HG02852 (cell line): ENCODE data around the gene MYEOV.

Experiments used
- ATAC-seq: cut with Tn5 transposase; IDR thresholded peaks from one replicate; pipeline ENCODE4 v1.9.1; 2021; ENCODE audit warnings: mild to moderate bottlenecking, moderate library complexity; ENCODE audit not compliant: unreplicated experiment

Gene MYEOV

DNA sequence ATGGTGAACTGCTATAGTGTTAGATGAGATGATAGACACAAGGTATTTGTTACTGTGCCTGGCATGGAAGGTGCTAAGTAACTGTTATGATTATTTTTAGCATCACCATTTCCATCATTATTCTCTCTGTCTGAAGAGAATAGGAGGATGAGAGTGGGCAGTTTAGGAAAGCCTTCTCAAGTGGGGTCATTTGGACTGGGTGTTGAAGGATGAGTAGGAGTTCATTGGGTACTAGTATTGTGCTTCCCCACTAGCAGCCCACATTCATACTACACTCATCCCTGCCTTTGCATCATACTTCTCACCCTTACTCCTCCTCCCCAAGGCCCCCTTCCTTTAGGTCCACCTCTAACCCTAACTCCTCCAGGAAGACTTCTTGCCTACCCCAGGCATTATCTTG, 20.6 kb downstream of the MYEOV start:
- ATAC-seq = no peak

DNA sequence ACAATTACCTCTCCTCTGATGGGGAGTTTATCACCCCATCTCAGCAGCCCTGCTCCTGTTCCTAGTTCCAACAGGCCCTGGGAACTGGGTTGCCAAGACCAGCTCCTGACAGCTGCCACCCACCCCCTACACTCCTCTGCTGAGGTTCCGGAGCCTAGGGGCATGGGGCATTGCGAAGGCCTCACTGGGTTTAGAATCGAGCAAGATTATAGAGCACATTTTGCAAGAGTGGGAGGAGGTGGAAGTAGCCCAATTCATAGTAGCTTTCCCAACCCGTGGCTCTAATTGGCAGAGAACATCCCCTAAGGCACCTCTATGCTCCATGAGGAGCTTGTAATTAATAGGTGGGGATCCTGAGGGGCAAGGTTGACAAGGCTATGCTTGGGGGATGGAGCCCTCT, 23.0 kb downstream of the MYEOV start:
- ATAC-seq = no peak

DNA sequence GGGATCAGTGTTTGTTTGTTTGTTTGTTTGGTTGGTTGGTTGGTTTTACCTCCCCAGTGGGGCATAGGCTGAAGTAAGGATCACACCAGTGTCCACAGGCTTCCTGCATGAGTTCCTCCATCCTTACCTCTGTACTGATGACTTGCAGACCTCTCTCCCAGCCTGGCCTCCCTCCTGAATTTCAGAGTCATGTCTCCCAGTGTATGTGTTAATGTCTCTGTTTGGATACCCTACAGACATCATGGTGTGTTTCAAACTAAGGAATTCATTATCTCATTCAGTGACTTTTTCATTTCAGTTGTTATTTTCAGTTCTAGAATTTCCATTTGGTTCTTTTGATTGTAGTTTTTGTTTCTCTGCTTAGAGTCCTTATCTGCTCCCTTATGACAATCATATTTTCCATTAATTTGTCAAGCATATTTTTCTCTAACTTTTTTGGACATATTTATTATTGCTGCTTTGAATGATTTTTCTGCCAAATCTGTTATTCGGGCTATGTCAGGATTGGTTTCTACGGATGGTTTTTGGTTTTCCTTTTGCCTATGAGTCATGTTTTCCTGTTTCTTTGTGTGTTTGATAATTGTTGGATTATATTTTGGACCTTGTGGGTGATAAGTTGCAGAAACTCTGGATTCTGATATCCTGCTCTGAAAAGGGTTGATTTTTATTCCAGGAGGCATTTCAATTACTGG, 23.6 kb downstream of the MYEOV start:
- no peak for ATAC-seq

DNA sequence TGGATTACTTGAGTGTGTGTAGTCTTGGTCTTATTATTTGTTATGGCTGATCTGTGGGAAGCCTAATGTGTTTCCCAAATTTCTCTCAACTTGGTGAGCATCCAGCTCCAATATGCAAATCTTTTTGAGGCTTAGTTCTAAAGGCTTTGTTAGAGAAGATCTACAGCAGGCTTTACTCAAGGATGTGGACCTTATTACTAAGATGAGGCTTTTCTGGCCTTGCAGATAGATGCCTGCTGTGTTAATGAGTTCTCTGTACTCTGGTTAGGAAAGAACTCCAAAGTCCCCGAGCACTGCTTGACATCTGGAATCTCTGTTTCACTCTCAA, 24.1 kb downstream of the MYEOV start:
- no peak for ATAC-seq

DNA sequence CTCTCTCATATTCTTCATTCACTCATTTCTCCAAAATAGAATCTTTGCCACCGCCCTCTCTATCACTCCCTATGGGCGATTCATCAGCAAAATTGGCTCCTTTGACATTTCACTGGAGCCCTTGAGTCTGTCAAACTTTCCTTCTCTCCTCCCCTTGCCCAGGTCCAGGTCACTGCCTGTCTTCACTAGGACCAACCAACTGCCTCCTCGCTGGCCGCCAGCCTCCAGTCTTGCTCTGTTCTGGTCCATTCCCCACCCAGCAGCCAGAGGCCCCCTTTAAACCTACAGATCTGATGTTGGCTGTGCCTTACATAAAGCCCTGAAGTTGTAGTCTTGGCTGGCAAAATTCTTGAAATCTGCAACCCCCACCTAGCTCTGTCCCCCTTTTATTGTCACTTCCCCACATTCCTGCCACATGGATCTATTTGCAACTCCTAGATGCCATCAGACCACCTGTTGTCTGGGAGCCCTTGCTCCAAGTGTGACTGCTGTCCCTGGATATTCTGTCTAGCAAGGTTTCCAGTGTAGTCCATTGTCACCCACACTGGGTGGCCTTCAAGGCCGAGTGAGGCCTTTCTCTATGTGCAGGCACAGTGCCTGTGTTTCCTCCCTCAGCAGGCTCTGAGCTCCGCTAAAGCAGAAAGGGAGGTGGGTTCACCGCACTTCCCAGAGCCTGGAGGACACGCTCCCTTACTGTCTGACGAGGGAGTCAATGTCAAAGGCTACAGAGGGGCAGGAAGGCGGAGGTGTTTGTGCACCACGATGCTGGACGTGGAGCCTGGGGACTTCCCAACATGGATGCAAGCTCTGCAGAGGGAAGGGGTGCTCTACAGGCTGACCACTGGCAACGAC, 25.5 kb downstream of the MYEOV start:
- ATAC-seq = no peak

DNA sequence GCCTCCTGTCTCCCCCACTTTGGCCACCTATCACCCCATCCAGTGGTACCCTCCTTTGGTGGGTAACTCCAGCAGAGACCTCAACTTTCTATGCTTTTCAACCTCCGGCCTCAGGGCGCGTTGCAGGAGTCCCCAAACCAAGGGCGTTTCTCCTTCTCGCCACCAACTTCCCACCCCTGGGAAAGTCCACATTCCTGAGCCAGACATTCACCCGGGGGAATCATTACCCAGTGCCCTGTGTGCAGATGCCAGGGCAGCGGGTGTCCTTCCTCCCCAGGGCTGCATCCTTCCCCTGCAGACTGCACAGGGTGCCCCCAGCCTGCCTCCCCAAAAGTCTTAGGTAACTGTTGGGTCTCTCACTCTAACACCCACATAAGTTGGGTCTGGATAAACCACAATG, 26.4 kb downstream of the MYEOV start:
- ATAC-seq = no peak

DNA sequence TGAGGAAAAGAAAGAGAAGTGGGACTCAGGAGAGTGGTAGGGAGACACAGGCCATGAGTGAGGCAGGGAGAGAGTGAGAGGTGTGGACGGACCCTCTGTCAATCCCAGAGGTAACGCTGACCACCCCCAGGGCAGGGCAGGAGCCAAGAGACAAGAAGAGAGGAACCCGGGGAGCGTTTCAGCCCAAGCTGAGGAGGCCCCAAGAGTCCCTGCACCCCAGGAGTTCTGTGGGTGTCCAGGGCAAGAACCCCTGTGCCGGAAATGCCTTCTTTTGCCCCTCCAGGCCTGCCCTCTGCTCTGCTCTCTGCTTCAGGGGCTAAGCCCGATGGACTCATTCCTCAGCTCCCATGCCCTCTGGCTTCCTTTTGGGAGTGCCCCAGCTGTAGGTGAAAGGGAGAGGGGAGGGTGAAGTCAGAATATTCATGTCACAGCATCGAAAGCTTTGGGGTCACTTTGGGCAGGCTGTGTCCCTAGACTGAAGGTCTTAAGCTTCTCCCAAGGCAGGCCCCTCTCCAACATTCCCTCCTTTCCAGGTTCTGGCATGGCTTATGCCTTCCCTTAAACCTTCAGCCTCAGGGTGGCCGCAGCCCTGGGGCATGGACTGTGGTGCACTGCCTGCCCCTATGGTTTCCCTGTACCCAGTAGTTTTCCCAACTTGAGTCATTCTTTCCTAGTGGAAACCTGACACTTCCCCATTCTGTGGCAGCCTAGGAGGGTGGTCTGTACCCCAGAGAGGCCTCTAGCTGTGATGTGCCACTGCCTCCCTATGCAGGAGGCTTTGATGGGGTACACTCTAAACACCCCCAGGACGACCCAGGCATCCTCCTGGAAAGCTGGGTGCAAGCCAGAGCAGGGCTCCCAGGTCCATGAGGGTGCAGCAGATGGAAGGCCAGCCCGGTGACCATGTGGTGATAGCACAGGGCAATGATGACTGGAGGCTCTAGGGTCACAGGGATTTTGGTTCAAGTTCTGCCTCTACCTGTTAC, 27.1 kb downstream of the MYEOV start:
- ATAC-seq = no peak

DNA sequence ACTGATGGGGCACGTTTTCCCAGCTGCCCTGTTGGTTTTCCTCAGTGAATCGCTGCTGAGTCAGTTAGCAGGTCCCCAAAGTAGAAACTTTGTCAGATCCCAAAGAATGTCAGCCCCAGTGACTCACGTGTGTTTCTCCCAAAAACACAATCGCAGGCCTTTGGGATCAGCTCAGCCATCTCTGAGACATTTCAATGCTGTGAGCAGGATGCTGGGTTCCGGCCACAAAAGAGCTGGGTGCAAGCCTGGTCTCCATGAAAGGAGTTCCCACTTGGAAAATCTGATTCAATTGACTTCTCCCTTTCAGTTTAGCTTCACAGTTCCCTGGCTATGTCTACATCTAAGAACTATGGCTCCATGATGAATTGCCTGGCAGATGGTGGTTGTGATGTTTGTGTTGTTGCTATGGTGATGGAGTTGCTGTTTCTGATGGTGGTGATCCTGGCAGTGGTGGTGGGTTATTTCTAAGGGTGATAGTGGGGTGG, 28.0 kb downstream of the MYEOV start:
- no peak for ATAC-seq

DNA sequence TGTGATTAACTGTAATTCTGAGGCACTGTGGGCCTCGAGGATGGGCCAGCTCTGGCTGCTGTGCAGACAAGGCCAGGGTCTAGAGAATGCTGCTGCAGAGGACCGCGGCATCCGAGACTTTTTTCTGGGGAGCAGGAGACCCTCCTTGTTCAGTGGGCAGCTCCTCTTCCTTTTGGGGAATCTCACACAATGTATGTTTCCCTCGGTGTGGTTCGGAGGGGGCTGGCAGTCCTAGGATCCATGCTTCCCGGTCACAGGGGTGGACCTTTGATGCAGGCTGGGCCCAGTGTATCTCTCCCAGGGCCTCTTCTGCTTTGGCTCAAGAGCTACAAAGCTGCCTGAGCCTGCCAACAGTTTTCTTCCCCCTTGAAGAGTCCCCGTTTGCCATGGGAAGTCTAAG, 31.5 kb downstream of the MYEOV start:
- ATAC-seq = no peak

DNA sequence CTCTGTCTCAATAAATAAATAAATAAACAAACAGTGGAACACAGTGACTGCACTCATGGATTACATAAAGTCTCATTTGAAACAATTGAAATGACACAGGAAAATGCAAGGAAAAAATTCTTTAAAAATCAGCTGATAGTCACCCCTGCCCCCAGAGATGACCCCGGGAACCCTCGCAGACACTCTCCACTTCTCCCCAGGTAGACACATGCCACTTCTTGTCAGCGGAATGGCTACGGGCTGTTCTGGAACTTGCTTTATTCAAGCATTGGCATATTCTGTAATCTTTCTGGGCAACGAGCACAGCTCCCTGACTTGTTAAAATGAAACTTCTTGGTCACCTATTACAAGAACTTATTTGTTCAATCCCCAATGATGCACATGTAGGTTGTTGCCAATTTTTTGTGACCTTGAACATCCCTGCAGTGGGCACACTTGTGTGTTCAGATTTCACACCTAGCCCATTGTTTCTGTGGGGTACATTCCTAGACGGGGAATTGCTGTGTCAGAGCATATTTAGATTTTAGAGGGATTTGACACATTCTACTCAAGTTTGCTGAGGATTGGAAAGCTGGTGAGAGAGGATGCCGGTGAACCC, 32.8 kb downstream of the MYEOV start:
- ATAC-seq = no peak

DNA sequence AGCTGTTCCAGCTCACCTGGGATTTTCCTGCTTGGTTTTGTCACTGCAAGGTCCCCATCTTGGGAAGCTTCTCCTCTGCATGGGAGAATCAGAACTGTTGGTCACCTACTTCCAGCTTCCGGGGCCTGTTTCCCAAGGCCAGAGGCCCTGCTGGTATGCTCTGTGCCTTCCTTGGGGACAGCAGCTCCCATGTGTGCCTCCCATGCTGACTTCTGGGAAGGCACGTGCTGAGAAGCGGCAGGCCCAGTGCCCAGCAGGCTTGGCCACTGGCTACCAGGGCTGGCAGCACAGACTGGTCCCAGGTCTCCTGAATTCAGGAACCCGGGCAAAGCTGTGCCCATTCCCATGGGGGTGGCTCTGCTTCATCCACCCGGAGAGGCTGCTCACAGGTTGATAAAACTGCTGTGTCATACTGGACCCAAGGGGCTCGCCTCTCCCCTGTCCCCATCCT, 33.8 kb downstream of the MYEOV start:
- ATAC-seq = no peak

DNA sequence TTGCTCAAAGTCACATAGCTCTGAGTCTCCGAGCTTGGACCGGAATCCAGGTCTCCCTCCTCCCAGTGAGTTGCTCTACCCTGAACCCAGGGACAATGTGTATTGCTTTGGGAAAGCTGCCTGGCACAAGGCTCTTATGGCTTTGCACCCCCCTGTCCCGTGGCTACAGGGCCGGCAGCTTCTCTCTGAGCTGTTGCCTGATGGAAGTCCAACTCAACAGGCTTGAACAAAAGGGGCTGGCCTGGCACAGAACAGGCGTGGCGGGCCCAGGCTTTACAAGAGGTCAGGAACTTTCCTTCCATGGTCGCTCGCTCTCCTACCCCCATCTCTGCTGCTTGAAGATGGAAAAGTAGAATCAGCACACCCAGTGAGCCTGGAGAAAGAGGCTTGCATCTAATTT, 34.3 kb downstream of the MYEOV start:
- ATAC-seq = no peak

DNA sequence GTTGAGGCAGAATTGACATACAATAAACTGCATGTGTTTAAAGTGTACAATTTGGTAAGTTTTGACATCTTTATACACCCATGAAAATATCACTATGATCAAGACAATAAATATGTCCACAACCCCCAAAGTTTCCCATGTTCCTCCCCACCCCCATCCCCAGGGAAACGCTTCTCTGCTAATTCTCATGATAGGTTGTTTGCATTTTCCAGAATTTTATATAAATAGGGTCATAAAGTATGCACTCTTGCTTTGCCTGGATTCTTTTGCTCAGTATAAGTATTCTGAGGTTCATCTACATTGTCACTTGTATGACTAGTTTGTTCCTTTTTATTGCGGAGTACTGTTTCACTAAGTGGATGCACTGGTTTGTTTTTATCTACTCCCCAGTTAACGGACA, 35.6 kb downstream of the MYEOV start:
- ATAC-seq = no peak

DNA sequence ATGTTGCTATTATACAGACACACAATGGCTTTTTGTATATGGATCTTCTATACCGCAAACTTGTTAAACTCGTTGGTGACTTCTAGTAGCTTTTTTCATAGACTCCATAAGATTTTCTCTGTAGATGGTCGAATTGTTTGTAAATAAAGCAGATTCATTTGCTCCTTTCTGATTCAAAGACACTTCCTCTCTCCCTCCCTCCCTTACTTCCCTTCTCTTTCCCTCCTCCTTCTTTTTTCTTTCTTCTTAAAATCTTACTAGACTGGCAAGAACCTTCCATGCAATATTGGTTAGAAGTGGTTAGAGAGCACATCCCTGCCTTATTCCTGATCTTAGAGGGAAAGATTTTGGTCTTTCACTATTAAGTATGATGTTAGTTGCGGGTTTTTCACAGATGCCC, 36.4 kb downstream of the MYEOV start:
- no peak for ATAC-seq

DNA sequence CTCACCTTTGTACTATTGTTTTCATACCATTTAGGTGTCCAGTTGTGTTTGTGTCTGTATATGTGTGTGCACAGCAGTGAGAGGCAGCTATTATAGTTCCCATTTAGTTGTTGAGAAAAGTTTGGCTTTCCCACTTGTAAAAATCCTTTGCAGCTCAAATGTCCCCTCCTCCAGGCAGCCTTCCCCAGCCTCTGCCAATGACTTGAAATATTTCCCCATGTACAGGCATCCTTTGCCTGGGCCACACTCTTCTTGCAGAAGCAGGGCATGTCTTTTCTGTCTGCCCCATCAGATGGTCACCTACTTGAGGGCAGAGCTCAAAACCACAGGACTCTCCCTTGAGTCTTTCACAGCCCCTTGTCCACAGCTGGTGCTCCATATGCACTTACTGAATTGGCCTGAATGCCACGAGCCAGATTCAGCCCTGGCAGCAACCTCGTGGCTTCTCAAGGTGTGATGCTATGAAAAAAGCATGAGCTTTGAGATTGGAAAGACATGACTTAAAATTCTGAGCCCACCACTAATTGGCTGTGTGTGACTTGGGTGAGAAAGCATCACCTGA, 39.3 kb downstream of the MYEOV start:
- ATAC-seq = no peak

DNA sequence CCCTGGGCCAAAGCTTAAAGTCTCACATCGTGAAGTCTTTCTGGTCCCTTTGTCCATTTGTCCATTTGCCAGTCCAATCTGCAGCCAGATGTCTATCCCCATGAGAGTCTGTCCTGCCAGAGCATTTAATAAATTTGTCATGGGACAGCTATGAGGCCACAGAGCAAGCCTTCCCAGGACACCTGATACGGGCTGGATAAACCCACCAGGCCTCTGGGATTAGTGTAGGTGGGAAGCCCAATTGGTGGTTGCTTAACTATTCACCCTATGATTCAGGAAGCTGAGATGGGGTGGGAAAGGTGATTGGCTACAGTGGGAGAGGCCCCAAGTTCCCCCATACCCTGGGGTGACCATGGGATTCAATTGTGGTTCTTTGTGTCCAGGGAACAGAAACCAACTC, 39.9 kb downstream of the MYEOV start:
- ATAC-seq = no peak

DNA sequence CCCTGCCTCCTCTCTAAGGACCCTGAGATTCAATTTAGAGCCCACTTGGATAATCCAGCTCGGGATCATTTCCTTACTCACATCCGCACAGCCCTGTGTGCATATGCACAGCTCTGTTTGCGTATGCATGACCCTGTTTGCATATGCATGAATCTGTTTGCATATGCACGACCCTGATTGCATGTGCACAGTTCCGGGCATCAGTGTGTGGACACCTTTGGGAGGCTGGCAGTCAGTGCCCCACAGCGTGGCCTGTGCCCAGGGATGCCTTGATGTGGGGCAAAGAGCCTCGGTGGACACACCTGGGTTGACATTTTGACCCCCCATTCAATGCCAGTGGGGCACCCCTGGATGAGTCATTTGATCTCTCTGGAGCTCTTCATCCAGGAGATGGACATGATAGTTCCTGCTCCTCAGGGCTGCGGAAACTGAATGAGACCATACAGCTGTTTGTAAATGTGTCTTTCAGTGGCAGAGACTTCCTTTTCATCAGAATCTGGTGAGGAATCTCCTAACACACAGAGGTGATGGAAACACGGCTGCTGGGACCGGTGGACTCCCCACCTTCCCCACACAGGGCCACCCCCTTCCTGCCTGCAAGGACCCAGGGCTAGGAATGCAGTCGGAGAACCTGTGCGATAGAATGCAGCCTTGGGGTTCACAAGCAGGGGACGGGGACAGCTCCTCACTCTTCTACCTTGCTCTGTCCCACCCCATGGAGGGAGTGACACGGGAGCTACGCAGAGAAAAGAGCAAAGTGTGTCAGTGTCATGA, 41.2 kb downstream of the MYEOV start:
- ATAC-seq = no peak

DNA sequence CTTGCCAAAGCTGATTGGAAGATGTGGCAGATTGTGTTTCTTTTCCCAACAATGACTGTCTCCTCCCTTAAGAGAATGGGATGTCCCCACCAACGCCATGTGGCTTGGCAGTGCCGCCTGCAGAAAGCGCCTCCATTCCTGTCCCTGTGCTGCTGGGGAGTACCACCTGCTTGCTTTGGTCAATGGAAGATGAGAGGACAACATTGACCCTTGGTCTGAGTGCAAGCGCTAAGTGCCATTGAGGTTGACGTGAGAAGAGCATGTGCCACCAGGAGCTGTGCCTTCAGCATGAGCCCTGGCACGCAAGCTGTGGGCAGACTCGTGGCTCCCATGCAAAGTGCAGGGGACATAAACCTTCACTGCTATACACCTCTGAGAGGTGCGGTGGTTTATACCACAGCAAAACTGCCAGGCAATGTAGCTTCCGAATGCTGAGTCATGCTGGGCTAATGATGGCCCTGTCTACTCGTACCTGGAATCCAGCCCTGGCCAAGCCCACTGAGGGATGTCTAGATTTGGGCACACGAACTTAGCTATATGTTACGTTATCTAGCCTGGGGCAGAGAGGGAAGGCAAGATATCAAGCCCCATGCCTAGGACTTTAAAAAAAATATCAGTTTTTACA, 41.9 kb downstream of the MYEOV start:
- no peak for ATAC-seq

DNA sequence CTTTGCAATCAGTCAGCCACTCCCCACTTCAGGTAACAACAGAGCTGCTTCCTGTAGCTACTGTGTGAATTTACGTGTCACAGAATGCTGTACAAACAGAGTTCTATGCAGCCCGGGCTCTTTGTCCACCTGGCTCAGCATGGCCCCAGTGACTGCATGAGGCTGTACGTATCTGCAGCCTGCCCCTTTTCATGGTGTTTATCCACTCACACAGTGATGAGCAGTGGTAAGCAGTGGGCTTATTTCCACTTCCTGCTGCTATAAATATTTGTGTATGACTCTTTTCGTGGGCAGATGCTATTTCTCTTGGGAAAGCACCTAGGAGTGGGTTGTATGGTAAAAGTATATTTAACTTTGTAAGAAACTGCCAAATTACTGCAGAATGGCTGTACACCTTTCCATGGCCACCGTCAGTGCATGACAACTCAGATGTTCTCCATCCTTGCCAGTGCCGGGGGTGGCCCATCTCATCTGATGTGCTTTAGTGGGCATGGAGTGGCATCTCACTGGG, 43.3 kb downstream of the MYEOV start:
- ATAC-seq = no peak
